Muscle of back (tissue), 13 donors: ENCODE data around the gene CFAP74. TPM values are rescaled to one million over a fixed set of nuclear protein-coding genes. Genes with fewer than 3 reads are reported as not detected.

Experiments
- DNase-seq, 3 donors: peaks; one replicate each; pipeline versions ENCODE4 v3.0.0 to v3.0.0-alpha.2; 2013
- long read RNA-seq, 9 donors: transcript quantifications; one replicate each; lab custom pipeline, GENCODE V29; 2026
- polyA plus RNA-seq, 10 donors: library from polyadenylated mRNA; unstranded; fragments of 120-200 nt; gene quantifications; one replicate each; pipeline ENCODE4 v1.2.1, GENCODE V29; 2013; ENCODE audit not compliant: insufficient read length in 10 of 10

The CFAP74 gene, protein sequence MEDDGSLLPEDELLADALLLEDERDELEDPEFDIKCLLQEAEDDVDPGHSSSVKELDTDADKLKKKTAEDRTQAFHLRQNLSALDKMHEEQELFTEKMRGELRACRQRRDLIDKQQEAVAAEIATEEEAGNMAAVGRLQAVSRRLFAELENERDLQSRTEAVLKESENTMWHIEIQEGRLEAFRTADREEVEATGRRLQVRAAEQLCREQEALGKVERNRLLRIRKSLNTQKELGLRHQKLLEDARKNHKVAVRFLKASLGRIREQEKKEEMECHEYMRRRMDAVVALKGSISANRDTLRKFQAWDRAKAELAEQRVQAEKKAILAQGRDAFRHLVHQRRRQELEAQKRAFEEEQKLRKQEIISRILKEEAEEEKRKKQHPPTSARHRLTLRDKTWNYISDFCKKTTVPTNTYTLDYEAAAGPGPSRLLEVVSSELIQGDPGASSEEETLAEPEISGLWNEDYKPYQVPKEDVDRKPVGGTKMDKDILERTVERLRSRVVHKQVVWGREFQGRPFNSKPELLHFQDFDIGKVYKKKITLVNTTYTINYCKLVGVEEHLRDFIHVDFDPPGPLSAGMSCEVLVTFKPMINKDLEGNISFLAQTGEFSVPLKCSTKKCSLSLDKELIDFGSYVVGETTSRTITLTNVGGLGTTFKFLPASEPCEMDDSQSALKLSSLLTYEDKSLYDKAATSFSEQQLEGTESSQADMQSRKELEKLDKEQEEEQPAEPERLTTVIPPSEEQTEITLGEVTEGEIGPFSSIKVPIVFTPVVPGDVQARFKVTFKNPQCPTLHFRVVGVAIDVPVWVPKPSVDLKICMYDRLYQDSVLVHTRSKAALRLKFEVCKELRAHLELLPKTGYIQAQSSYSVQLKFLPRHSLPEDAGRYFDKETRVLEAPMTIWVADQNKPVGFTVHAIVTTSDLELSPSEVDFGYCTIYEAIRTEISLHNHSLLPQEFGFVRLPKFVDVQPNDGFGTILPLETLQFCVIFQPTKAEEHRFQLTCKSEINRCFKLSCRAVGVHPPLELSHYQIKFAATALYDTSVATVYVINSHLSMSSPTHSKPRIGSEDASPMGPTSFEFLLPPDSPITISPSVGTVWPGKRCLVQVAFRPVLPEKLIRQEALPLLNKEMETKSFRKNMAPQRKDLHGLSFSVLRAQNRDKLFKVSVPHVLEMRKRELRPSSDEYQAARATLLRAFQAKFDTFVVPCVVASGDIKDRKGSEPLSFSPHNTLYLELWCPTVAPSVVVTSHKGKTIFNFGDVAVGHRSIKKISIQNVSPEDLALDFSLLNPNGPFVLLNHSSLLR (N-terminal part only)
- under 1 TPM in 9 of 10 donors, not detected in 1; 0.05 to 0.36 (median 0.15) TPM for polyA plus RNA-seq
- long read RNA-seq, donor 1 = 0 reads
- long read RNA-seq, donor 2 = 0 reads
- long read RNA-seq, donor 3 = 0 reads
- long read RNA-seq, donor 4 = 0 reads
- long read RNA-seq, donor 5 = 0 reads
- long read RNA-seq, donor 6 = 0 reads
- long read RNA-seq, donor 7 = 0 reads
- long read RNA-seq, donor 8 = 0 reads
- long read RNA-seq, donor 9 = 0 reads

DNA sequence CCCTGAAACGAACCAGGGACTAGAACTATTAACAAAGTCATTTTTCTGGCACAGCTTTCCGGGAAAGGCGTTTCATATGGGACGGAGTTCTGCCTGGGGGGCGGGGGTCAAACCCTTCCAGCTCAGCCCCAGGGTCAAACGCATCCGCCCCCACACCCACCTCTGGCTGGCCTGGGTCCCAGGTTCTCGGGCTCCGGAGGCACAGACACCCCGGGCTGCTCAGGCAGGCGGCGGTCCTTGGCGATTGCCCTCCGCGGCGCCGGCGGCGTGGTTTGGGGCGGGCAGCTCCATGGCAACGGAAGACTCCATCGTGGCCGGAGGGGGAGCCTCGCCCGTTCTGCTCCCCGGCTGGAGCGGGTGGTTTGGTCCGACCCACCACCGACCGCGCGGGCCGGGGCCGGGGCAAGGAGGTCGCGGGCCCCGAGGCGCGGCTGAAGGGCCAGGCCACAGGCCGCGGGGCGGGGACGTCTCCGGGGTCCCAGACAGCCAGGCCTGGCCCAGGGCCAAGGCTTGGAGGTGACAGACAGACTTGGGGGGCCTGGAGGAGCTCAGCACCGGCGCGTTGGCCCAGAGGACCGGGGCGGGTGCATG is at the start of gene CFAP74:
CFAP74 (minus strand) TSS at position 246 of the 591 bp plus-strand sequence. CDS start 12,830 bp downstream, outside the sequence.
- peak in 1 of 3 donors; percentile 48 for DNase-seq

DNA sequence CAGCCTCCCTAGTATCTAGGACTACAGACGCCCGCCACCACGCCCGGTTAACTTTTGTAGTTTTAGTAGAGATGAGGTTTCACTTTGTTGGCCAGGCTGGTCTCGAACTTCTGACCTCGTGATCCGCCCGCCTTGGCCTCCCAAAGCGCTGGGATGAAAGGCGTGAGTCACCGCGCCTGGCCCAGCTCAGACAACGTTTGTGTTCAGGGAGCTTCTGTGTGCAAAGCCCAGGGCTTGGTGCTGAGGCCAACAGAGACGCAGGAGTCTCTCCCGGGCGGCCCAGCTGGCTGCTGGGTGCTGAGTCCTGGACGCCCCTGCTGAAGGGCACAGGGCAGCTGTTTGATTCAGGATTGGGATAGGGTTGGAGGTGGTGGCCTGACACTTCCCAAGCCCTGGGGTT is 49.6 kb upstream of the CFAP74 start:
- no peak for DNase-seq

DNA sequence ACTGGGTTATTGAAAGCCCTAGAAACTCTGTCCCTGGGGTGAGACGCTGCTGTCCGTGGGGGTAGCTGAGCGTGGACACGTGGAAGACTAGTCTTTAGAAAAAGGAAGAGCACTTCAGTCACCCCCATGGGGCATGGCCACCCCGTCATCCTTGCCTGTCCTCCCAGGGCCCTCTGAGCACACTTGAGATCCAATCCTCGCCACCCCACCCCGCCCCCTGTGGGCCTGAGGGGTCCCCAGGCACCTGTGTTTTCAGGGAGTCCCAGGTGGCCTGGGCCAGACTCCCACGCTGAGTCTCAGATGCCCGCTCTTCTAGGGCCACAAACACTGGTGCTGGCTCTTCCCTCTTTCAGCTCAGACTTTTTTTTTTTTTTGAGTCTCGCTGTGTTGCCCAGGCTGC is 49.2 kb upstream of the CFAP74 start:
- DNase-seq = no peak

DNA sequence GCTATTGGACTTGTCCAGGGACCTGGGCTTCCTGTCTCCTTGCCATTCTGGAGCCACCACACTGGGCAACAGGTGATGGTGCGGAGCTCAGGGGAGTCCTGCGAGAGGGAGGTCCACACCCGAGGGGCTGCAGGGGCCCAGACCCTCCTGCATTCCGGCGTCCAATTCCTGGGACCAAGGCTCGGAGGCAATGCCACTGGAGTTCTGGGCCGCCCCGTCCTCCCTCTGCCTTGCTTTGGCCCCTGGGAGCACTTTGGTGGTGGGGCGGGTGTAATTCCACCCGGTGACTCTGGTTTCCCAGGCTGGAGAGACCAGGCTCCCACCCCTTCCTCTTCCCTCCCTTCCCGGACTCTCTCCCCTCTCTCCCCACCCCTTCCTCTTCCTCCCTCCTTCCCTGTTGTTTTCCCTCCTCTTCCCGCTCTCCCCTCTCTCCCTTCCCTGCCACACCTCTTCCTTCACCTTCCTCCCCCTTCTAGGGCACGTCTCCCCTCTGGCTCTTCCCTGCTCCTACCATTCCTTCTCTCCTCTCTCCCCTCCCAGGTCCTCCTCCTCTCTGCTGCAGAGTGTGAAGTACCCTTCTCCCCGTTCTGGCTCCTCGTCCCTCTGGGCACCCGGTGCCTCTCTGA is 48.6 kb upstream of the CFAP74 start:
- no peak for DNase-seq

DNA sequence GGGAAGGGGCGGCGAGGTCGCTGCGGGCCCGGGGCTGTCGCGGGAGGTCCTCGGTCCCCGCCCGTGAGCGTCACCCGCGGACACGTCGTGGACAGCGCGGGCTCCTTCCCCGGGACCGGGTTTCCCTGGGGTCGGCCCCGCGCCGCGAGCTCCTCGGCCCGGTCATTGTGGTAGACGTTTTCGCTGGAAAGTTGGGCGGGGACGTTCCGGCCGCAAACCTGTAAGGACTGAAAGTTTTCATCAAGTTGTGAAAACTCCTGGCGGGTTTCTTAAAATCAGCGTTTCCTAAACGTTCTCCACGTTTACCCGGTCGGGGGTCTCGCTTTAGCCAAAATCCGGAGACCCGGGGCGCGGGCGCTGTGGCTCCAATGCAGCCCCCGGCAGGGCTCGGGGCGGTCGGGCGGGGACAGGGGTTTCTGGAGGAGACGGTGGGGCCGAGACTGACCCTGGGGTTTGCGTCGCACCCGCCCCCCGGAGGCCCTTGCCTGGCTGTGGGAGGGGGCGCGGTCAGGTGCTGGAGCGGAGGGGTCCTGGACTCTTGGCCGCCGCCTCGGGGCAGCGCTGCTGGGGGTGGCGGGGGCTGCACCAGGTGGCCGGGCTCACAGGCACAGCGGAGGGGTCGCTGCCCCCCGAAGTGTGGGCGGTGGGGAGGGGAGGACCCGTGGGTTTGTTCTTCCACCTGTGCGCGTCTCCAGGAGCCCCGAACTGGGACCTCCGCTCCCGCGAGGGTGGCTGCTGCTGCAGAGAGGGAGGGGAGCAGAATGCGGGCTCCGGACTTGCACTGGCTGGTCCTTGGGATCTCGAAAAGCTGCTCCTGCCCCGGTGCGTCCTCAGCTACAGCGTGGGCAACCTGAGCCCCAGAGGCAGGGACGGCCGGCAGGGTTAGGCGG is 47.5 kb upstream of the CFAP74 start:
- no peak for DNase-seq

DNA sequence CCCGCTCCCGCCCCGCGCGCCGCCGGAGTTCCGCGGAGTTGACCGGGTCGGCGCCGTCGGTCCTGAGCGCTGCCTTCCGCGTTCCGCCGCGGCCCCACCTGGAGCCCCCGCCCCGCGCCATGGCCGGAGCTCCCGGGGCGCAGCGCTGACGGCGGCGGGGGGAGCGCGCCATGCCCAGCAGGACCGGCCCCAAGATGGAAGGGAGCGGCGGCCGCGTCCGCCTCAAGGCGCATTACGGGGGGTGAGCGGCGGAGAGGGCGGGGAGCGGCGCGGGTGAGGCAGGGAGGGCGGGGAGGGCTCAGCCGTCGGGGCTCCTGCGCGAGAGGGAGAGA is 46.8 kb upstream of the CFAP74 start:
- DNase-seq = peak in 1 of 3 donors; percentile 34

DNA sequence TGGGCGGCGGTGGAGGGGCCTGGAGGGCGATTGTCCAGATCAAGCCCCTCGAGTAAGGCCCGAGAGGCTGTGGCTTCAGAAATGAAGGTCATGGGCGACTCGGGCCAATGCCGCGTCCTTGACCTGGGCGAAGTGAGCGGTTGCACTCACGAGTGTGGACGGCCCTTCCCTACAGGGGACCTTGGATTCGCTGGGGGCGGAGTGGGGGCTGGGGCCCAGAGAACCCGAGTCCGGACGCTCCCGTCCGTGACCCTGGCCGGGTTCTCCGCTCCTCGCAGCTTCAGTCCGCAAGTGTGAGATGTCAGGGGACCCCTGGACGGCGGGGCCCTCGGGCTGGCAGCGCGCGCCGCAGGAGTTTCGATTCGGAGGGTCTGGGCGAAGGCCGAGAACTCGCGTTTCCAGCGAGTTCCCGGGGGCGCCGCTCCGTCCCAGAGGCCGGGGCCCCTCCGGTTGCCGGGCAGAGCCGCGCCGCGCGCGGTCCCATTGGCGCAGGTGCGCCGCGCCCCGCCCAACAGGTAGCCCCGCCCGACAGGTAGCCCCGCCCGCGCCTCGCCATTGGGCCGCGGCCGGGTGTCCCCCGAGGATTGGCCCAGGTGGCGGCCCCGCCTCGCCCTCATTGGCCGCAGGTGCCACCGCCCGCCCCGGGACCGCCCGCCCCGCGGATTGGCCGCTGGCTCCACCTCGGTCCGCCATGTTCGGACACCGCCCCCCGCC is 46.3 kb upstream of the CFAP74 start, which contains the start of gene PRKCZ:
PRKCZ (plus strand) TSS at position 694 of the 714 bp plus-strand sequence. CDS start 220 bp downstream, outside the sequence.
- peak in 1 of 3 donors; percentile 37 for DNase-seq

DNA sequence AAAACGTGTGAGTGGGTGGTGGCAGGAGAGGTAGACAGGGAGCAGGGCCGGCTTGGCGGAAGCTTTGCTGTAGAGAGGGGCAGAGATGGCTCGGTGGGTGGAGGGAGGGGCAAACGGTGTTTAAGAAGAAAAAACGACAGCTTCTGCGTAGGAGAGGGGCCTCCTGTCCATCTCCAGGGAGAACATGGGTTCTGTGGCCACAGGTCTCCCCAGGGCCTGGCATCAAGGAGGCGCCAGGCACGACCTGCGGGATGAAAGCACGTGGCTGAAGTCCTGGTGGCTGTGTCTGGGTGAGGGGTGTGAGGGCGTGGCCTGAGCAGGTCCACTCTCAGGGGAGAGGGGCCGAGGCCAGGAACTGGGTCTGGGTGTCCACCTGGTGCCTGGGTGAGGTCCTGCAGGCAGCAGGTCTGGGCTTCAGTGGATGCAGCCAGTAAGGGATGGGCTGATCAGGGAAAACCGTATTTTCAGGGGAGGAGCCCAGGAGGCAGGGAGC is 45.7 kb upstream of the CFAP74 start:
- DNase-seq = no peak

DNA sequence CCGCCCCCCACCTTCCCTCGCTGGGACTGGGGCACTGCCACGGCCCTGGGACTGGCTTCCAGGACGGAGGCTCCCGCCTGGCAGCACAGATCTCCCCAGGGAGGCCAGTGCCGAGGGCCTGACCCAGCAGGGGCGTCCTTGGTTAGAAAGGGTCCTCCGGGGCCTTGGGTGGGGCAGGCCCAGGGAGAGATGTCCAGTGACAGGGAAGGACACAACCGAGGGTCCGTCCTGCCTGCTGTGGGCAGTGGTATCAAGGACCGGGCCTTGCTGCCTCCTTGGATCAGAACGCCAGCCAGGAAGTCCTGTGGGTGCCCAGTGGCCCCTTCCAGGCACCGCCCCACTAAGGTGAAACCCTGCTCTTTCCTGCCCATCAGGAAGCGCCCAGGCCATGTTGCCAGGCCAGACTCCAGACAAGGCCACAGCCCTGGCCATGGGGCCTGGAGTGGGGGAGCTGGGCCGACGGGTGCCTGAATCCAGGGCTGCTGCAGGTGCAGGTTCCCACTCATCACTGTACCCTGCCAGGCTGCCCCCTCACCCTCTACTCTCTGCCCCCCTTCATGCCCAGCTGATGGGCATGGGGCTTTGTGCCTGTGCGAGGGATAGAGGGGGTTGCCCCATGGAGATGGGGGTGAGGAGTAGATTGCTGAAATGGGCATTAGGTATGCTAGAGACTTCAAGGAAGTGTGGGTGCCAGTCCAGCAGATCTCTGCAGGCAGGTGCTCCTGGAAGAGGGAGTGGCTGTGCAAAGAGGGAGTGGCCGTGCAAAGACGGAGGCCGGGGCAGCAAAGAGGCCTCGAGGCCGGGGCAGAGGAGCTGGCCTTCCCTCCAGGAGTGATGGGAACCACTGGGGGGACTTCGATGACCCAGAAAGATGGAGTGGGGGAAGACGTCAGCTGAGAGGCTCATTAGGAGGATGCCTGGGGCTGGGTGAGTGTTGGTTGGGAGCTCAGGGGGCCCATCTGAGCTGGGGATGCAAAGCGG is 44.5 kb upstream of the CFAP74 start:
- no peak for DNase-seq

DNA sequence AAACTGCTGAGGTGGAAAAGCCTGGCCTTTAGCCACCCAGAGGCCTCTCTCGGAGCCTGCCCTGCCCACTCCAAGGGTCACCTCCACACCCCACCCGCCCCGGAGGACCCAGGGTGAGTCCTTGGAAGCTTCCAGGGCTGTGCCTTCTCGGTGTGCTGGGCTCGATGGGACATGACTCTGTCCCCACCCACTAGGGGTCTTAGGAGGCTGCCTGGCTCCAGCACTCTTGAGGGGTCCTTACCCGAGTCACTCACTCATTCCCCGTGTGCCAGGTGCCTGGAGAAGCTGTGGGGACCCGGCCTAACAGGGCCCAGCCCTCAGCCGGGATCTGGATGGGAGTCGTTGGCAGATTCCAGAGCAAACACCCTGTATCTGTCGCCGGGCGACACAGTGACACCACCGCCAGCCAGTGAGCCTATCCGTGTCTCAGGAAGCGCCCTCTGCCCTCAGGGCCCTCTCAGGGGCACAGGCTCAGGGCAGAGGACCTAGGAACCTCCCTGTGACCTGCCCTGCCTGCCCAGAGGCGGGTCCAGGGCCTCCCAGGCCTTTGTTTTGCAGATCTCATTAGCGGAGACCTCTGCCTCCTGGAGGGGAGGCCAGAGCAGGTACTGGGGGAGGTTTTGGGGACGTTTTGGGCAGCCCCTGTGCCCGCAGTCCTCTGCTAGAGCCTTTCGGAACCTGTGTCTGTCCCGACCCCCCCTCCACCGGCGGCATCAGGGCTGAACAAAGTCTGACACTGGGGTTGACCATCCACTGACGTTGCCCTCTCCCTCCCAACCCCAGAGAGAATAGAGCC is 43.6 kb upstream of the CFAP74 start:
- no peak for DNase-seq

DNA sequence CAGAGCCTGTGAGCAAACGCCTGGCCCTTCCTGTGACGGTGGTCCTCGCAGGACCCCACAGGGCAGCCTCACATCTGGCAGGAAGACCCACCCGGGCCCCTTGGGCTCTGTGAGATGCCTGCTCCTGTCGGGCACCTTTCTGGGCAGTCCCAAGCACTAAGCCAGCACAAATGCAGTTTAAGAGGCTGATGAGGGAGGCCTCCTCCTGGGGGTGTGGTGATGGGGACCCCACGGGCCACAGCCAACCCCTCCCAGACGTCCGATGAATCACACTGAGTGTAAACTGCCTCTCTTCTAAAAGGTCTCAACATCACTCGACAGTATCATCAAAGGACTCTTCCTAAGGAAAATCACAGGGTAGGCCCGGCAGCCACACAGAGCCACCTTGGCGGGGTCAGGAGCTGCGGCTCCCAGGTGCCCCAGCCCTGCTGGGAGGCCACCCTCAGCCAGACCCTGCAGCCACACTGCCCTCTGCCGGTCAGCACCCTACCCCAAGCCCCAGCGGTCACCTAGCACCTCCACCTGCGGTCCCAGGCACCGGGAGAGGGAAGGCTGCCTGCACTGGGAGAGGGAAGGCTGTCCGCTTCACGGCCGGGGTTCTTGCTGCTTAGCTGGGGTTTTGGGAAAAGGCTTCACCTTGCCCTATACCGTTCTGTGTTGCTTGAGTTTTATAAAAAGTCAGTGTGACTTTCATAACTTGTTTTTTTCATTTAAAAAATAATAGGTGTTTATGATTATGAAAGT is 42.8 kb upstream of the CFAP74 start:
- peak in 1 of 3 donors; percentile 37 for DNase-seq

DNA sequence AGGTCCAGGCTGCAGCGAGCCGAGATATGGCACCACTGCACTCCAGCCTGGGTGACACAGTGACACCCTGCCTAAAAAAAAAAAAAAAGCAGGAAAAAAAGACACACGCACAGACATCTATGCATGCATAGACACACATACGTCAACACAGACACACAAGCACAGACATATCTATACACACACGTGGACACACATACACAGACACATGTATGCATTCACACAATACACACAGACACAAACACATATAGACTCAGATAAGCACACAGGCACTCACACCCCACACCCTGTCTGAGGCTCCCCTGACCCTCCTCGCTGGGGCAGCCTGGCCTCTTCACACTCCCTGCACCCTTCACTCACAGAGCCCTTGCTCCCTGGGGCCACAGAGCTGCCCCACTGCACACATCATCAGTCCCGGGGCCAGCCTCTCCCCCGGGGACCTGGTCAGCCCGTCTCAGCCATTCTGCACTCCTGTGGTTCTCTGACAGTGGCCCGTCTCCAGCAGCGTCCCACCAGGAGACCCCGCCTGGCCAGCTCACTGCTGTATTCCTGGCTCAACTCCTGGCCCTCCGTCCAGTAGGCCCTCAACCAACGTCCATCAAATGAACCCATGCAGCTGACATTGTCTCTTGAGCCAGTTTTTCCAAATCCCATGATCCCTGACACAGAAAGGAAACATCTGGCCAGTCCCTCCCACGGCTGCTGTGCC is 42.0 kb upstream of the CFAP74 start:
- DNase-seq = peak; percentile 30 to 76 (median 42)

DNA sequence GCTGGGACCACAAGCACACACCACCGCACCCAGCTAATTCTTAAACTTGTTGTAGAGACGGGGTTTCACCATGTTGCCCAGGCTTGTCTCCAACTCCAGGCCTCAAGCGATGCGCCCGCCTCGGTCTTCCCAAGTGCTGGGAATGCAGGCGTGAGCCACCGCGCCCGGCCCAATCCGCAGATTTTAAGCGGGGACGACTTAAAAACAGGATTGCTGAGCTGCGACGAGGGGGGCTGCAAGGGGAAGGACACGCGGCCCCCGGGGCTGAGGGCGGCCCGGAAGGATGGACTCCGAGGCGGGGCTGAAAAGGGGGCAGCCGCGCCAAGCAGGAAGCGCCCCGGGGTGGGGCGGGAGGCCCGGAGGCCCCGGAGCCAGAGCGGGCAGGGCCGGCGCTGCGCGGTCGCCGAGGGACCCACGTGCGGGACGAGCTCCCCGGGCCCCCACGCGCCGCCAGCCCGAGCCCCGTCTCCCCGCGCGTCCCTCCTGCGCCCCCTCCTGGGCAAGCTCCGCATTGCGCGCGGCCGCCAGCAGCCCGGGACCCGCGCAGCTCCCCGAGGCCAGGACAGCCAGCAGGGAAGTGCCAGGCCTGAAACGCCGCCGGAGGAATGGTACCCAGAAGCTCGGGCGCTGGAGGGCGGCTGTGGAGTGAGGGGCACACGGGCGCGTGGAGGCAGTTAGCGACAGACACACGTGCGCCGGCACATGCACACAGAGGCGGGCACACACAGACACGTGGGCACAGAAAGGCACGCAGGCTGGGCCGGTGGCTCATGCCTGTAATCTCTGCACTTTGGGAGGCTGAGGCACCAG is 41.1 kb upstream of the CFAP74 start:
- peak; percentile 48 to 87 (median 69) for DNase-seq

DNA sequence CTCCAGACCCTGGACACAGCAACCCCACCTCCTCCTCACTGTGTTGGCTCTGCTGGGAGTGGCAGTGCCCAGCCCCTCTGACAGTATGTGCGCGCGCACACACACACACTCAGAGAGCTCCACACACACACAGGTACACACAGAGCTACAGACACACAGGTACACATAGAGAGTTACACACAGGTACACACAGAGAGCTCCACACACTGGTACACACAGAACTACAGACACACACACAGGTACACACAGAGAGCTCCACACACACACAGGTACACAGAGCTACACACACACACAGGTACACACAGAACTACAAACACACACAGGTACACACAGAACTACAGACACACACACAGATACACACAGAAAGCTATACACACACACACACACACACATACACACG is 40.3 kb upstream of the CFAP74 start:
- DNase-seq = no peak
